H1 (cell line): Measurements from ENCODE around the gene ADRA2B. TPM values are rescaled to one million over a fixed set of nuclear protein-coding genes. Genes with fewer than 3 reads are reported as not detected.
A peak's percentile ranks its signal among the peaks of the same experiment; 100 is the strongest.

Experiments used
- CTCF ChIA-PET: fragments of 300-600 bp; sonication (Branson Sonifier 250); formaldehyde crosslinking; loops from one replicate; lab custom pipeline; 2021; ENCODE audit not compliant: partially characterized antibody; lab: Charles Lee
- POLR2A ChIA-PET: fragments of 300-600 bp; sonication (Branson Sonifier 250); formaldehyde crosslinking; loops from one replicate; lab custom pipeline; 2021; ENCODE audit warnings: inconsistent platforms; ENCODE audit not compliant: partially characterized antibody; lab: Charles Lee
- DNase-seq, 2 experiments: peaks; one replicate each; pipeline versions ENCODE4 v3.0.0 to v3.0.0-alpha.2; 2010 to 2022; ENCODE audit warnings: low spot score in 2 of 2, low read depth in 1 of 2, mixed read lengths in 1 of 2
- FAIRE-seq: peaks from 2 replicates; lab custom pipeline; 2011; peaks lifted over from hg19 to GRCh38; lab: Jason Lieb, UNC
- H2AFZ ChIP-seq: 2 replicates; pipeline ENCODE4 v1.8.1; 2012; ENCODE audit warnings: low read length, inconsistent platforms
- H2AK5ac ChIP-seq: 2 replicates; pipeline ENCODE4 v1.6.1; 2013; ENCODE audit warnings: low read depth, low read length
- H2BK120ac ChIP-seq: replicated peaks from 2 replicates; pipeline ENCODE3; 2013; ENCODE audit warnings: low read depth, low read length, inconsistent platforms
- H2BK12ac ChIP-seq: 2 replicates; pipeline ENCODE4 v1.6.1; 2013; ENCODE audit warnings: low read depth, low read length
- H2BK15ac ChIP-seq: 2 replicates; pipeline ENCODE4 v1.6.1; 2013; ENCODE audit warnings: low read length
- H2BK20ac ChIP-seq: 2 replicates; pipeline ENCODE4 v1.6.1; 2013; ENCODE audit warnings: low read length
- H2BK5ac ChIP-seq: 2 replicates; pipeline ENCODE4 v1.6.1; 2013; ENCODE audit warnings: low read depth, low read length
- H3K14ac ChIP-seq: 2 replicates; pipeline ENCODE4 v1.6.1; 2013; ENCODE audit warnings: inconsistent platforms; ENCODE audit not compliant: insufficient read length
- H3K18ac ChIP-seq: 2 replicates; pipeline ENCODE4 v1.6.1; 2013; ENCODE audit warnings: low read length; ENCODE audit errors: extremely low read depth
- H3K23ac ChIP-seq: 2 replicates; pipeline ENCODE4 v1.6.1; 2013; ENCODE audit warnings: inconsistent platforms; ENCODE audit not compliant: insufficient read length
- H3K23me2 ChIP-seq: 2 replicates; pipeline ENCODE4 v1.6.1; 2013; ENCODE audit warnings: low read depth, low read length
- H3K27ac ChIP-seq: 2 replicates; pipeline ENCODE4 v1.6.1; 2011; ENCODE audit warnings: low read depth, low read length, inconsistent platforms
- H3K27me3 ChIP-seq, 4 experiments: replicated peaks in 1 of 4; 1 replicate in 1 of 4; 2 replicates in 3 of 4; pipeline versions ENCODE4 v1.6.1 to v1.8.1; 2011 to 2013; ENCODE audit warnings: low read length in 3 of 4, mild to moderate bottlenecking in 3 of 4, inconsistent platforms in 2 of 4, mixed read lengths in 2 of 4, moderate library complexity in 1 of 4; ENCODE audit not compliant: control insufficient read depth in 3 of 4, insufficient read depth in 3 of 4; ENCODE audit errors: extremely low read depth in 1 of 4
- H3K36me3 ChIP-seq, 4 experiments: 2 replicates each; pipeline versions ENCODE4 v1.6.1 to v1.8.1; 2011 to 2013; ENCODE audit warnings: mild to moderate bottlenecking in 4 of 4, low read length in 3 of 4, moderate library complexity in 2 of 4, control low read depth in 1 of 4, inconsistent platforms in 1 of 4; ENCODE audit not compliant: insufficient read depth in 4 of 4, control insufficient read depth in 2 of 4
- H3K4ac ChIP-seq: replicated peaks from 2 replicates; pipeline ENCODE3; 2013; ENCODE audit warnings: low read length, low read depth, mixed read lengths, inconsistent platforms; ENCODE audit not compliant: insufficient read length
- H3K4me1 ChIP-seq, 4 experiments: replicated peaks in 1 of 4; 1 replicate in 1 of 4; 2 replicates in 3 of 4; pipeline versions ENCODE4 v1.6.1 to v1.8.1; 2011 to 2013; ENCODE audit warnings: low read length in 3 of 4, inconsistent platforms in 2 of 4, mixed read lengths in 1 of 4; ENCODE audit not compliant: insufficient read depth in 4 of 4, control insufficient read depth in 3 of 4
- H3K4me2 ChIP-seq, 2 experiments: 2 replicates each; pipeline versions ENCODE4 v1.6.1 to v1.8.1; 2011 to 2013; ENCODE audit warnings: low read depth in 2 of 2, low read length in 2 of 2, control low read depth in 1 of 2, inconsistent platforms in 1 of 2, mild to moderate bottlenecking in 1 of 2; ENCODE audit not compliant: insufficient read depth in 1 of 2
- H3K4me3 ChIP-seq, 4 experiments: fragments of 200-600, 300-600 bp in 1 of 4; sonication (generic), shearing (Covaris generic), sonication (Bioruptor Twin) in 1 of 4; 2 replicates each; pipeline versions ENCODE4 v1.5.1 to v1.8.1; 2011 to 2016; ENCODE audit warnings: low read length in 4 of 4, low read depth in 3 of 4, control low read depth in 2 of 4, inconsistent platforms in 2 of 4, mild to moderate bottlenecking in 2 of 4, mixed read lengths in 1 of 4, moderate library complexity in 1 of 4; ENCODE audit not compliant: insufficient read depth in 2 of 4; ENCODE audit errors: extremely low read depth in 1 of 4
- H3K56ac ChIP-seq: replicated peaks from 2 replicates; pipeline ENCODE3; 2013; ENCODE audit warnings: low read depth, mild to moderate bottlenecking, mixed read lengths, low read length, inconsistent platforms; ENCODE audit not compliant: insufficient read length
- H3K79me1 ChIP-seq: 2 replicates; pipeline ENCODE4 v1.6.1; 2013; ENCODE audit warnings: low read depth, low read length, control low read depth
- H3K79me2 ChIP-seq, 2 experiments: 2 replicates each; pipeline versions ENCODE4 v1.6.1 to v1.8.1; 2012 to 2013; ENCODE audit warnings: low read length in 2 of 2, mild to moderate bottlenecking in 2 of 2, inconsistent platforms in 1 of 2; ENCODE audit not compliant: insufficient read depth in 2 of 2, control insufficient read depth in 1 of 2
- H3K9ac ChIP-seq, 4 experiments: replicated peaks in 1 of 4; 1 replicate in 1 of 4; 2 replicates in 3 of 4; pipeline versions ENCODE4 v1.6.1 to v1.8.1; 2011 to 2013; ENCODE audit warnings: low read depth in 3 of 4, low read length in 3 of 4, control low read depth in 2 of 4, mild to moderate bottlenecking in 2 of 4, moderate library complexity in 2 of 4, inconsistent platforms in 1 of 4; ENCODE audit errors: extremely low read depth in 1 of 4
- H3K9me3 ChIP-seq, 2 experiments: 2 replicates each; pipeline versions ENCODE4 v1.6.1 to v1.8.1; 2012 to 2013; ENCODE audit warnings: mild to moderate bottlenecking in 2 of 2, moderate library complexity in 2 of 2, control low read depth in 1 of 2, inconsistent platforms in 1 of 2, low read depth in 1 of 2, low read length in 1 of 2, mixed read lengths in 1 of 2; ENCODE audit not compliant: insufficient read depth in 2 of 2
- H4K20me1 ChIP-seq, 2 experiments: replicated peaks in 1 of 2; 2 replicates each; pipeline versions ENCODE3 to v1.8.1; 2011 to 2013; ENCODE audit warnings: inconsistent platforms in 2 of 2, low read length in 2 of 2, mild to moderate bottlenecking in 1 of 2; ENCODE audit not compliant: insufficient read depth in 2 of 2, control insufficient read depth in 1 of 2
- H4K5ac ChIP-seq: 2 replicates; pipeline ENCODE4 v1.6.1; 2013; ENCODE audit warnings: low read length, low read depth, mixed read lengths, inconsistent platforms; ENCODE audit not compliant: insufficient read length
- H4K8ac ChIP-seq: 2 replicates; pipeline ENCODE4 v1.8.0; 2013; ENCODE audit warnings: mild to moderate bottlenecking, moderate library complexity, low read length, inconsistent platforms; ENCODE audit not compliant: insufficient read depth; ENCODE audit errors: extremely low read depth
- H4K91ac ChIP-seq: replicated peaks from 2 replicates; pipeline ENCODE3; 2013; ENCODE audit warnings: low read length, mixed read lengths, inconsistent platforms; ENCODE audit not compliant: insufficient read length
- EZH2 ChIP-seq: fragments of 200-600 bp; sonication (generic); IDR thresholded peaks from 2 replicates; pipeline ENCODE4 v1.7.1; 2012; ENCODE audit warnings: low read depth, mild to moderate bottlenecking, moderate library complexity, low read length, inconsistent platforms; ENCODE audit not compliant: severe bottlenecking
- HDAC2 ChIP-seq, 2 experiments: fragments of 300-600 bp in 1 of 2; sonication (generic) in 1 of 2; IDR thresholded peaks; 2 replicates each; pipeline ENCODE4 v1.6.1; 2011 to 2012; ENCODE audit warnings: low read depth in 2 of 2, low read length in 2 of 2, mild to moderate bottlenecking in 2 of 2, moderate library complexity in 2 of 2, borderline replicate concordance in 1 of 2, inconsistent platforms in 1 of 2
- KDM4A ChIP-seq: IDR thresholded peaks from one replicate; pipeline ENCODE4 v1.7.1; 2012; ENCODE audit warnings: low read depth, mild to moderate bottlenecking, moderate library complexity, low read length, inconsistent platforms; ENCODE audit not compliant: severe bottlenecking
- NANOG ChIP-seq: IDR thresholded peaks from 2 replicates; pipeline ENCODE4 v1.6.1; 2011; ENCODE audit warnings: low read length, low read depth, mild to moderate bottlenecking, inconsistent platforms; ENCODE audit not compliant: insufficient read depth, poor library complexity, severe bottlenecking
- NRF1 ChIP-seq: IDR thresholded peaks from 2 replicates; pipeline ENCODE4 v1.6.1; 2011; ENCODE audit warnings: mild to moderate bottlenecking, low read depth, low read length, improper control_type of control experiment
- POLR2A ChIP-seq, 2 experiments: IDR thresholded peaks; 1 replicate in 1 of 2; 2 replicates in 1 of 2; pipeline ENCODE4 v1.6.1; 2011; ENCODE audit warnings: low read depth in 2 of 2, low read length in 2 of 2, mild to moderate bottlenecking in 2 of 2; ENCODE audit errors: control extremely low read depth in 1 of 2
- RAD21 ChIP-seq, 2 experiments: IDR thresholded peaks in 1 of 2; conservative IDR thresholded peaks in 1 of 2; 2 replicates each; pipeline ENCODE4 v1.6.1; 2011; ENCODE audit warnings: low read depth in 2 of 2, low read length in 2 of 2, improper control_type of control experiment in 1 of 2, inconsistent platforms in 1 of 2, mild to moderate bottlenecking in 1 of 2, moderate library complexity in 1 of 2
- RXRA ChIP-seq: IDR thresholded peaks from 2 replicates; pipeline ENCODE4 v1.6.1; 2011; ENCODE audit warnings: low read depth, mild to moderate bottlenecking, low read length, moderate library complexity; ENCODE audit not compliant: insufficient read depth
- SAP30 ChIP-seq: fragments of 300-600 bp; sonication (generic); IDR thresholded peaks from 2 replicates; pipeline ENCODE4 v1.7.1; 2012; ENCODE audit warnings: low read length, moderate library complexity, mild to moderate bottlenecking, inconsistent platforms; ENCODE audit not compliant: insufficient read depth, insufficient replicate concordance
- SP1 ChIP-seq: IDR thresholded peaks from 2 replicates; pipeline ENCODE4 v1.6.1; 2011; ENCODE audit warnings: low read depth, low read length
- WGBS, 2 experiments: shearing (Covaris generic) in 1 of 2; methylation state at CpG; one replicate each; pipeline versions ENCODE4 v1.1.6 to v1.1.7; 2013 to 2015; ENCODE audit warnings: low lambda C conversion rate in 2 of 2, mixed read lengths in 2 of 2, inconsistent platforms in 1 of 2, low coverage in 1 of 2, missing lambda C conversion rate in 1 of 2; ENCODE audit not compliant: insufficient replicate concordance in 2 of 2, insufficient coverage in 1 of 2, insufficient read length in 1 of 2; ENCODE audit errors: extremely low coverage in 1 of 2, missing lambda C conversion rate in 1 of 2; 5-methylcytosine and 5-hydroxymethylcytosine counted together
- polyA plus RNA-seq, 7 experiments: library from polyadenylated mRNA; depleted of rRNA in 3 of 7; stranded (reverse) in 5 of 7; unstranded in 2 of 7; fragments of >200 nt in 5 of 7; fragments of 200-250 nt in 2 of 7; gene quantifications; 1 replicate in 5 of 7; 2 replicates in 1 of 7; 4 replicates in 1 of 7; pipeline versions ENCODE4 v1.2.1 to v1.2.3, GENCODE V29; 2011 to 2013; ENCODE audit warnings: missing spikeins in 2 of 7, mixed read lengths in 2 of 7
- total RNA-seq: library from RNA; stranded (reverse); fragmentation: NEBNext Ultra II Directional; extraction: Animal tissue kit (Norgen Biotek cat#: 25700); gene quantifications from 2 replicates; pipeline ENCODE4 v1.2.1, GENCODE V29; 2021

The ADRA2B gene
- total and polyA plus RNA-seq, 2 of the 8 experiments (the other 6 are each of a cell fraction or from before 2014, with no cell fraction given) = 5.8 to 6.5 TPM

GRCh38 chr2:96114903-96115581, 1.3 kb downstream of the ADRA2B start:
- peaks cover 0 to 32% (median 25%) of the 10 kb centered on the region in 4 experiments; a peak in 5 of 7 replicates for H3K27me3 ChIP-seq
- H3K9me3 ChIP-seq = peaks cover 0 to 5% of the 10 kb centered on the region in 2 experiments; a peak in 1 of 4 replicates
- no peaks in the 10 kb centered on the region for H4K20me1 ChIP-seq
- no peak overlapping the region for H4K91ac ChIP-seq
- H3K18ac ChIP-seq = no peak overlapping the region
- no peak overlapping the region for H3K14ac ChIP-seq
- no peak overlapping the region; the same call in 1 of the 2 replicates for H2AK5ac ChIP-seq
- ChIA-PET POLR2A (interaction anchor here (1.8 kb wide), 1 partner anchor 122 kb away, joined by 5 read pairs; no protein-coding TSS in a partner anchor), CTCF (interaction anchor here (1.0 to 6.6 kb wide), 7 partner anchors 12 to 229 kb away, joined by 3 to 61 read pairs (median 8); partner anchors contain the start of gene ASTL)
- no peak for FAIRE-seq
- no peak overlapping the region for H3K9ac ChIP-seq
- no peaks in the 10 kb centered on the region for H3K36me3 ChIP-seq
- peak overlapping the region; percentile 39; the same call in 1 of the 2 replicates for H2BK12ac ChIP-seq
- H4K8ac ChIP-seq = no peak overlapping the region
- H3K4me2 ChIP-seq = peak overlapping the region; percentile 74 to 78; a peak in 2 of 4 replicates
- no peak overlapping the region for H3K23ac ChIP-seq
- H2BK15ac ChIP-seq = 0 out of 2 replicates have a peak overlapping the region, but pooled peaks have one; percentile 16
- no peak overlapping the region for H3K27ac ChIP-seq
- no peak overlapping the region for H3K4ac ChIP-seq
- no peak overlapping the region for H2BK20ac ChIP-seq
- no peak overlapping the region for H2BK5ac ChIP-seq
- peaks cover 11% of the 10 kb centered on the region; the same call in 1 of the 2 replicates for H3K23me2 ChIP-seq
- no peak for DNase-seq
- H3K4me1 ChIP-seq = peaks cover 0 to 19% (median 12%) of the 10 kb centered on the region in 4 experiments; a peak in 6 of 7 replicates
- H3K56ac ChIP-seq = no peak overlapping the region
- H2AFZ ChIP-seq = no peak overlapping the region
- no peak overlapping the region for H2BK120ac ChIP-seq
- H3K4me3 ChIP-seq = no peak overlapping the region
- WGBS, 2 experiments = 92% methylated on average over 22 of the region's 24 CpGs; no CpG with 5 or more reads in 1 of the 2 experiments
- H3K79me1 ChIP-seq = no peaks in the 10 kb centered on the region
- no peaks in the 10 kb centered on the region for H3K79me2 ChIP-seq
- H4K5ac ChIP-seq = no peak overlapping the region
- no peak for TF ChIP-seq KDM4A
- TF ChIP-seq NANOG = no peak
- TF ChIP-seq RAD21 (IDR thresholded peaks at IDR 0.05 in 1 of 2, conservative IDR thresholded peaks at IDR 0.05 in 1 of 2; ENCODE audit: low read depth in 2 of 2, low read length in 2 of 2) = no peak
- no peak for TF ChIP-seq EZH2
- TF ChIP-seq NRF1 = no peak
- TF ChIP-seq HDAC2 (IDR thresholded peaks at IDR 0.05; ENCODE audit: borderline replicate concordance in 1 of 2, low read depth in 2 of 2, low read length in 2 of 2) = no peak
- TF ChIP-seq SP1 = no peak
- TF ChIP-seq POLR2A (IDR thresholded peaks at IDR 0.05; ENCODE audit: control extremely low read depth in 1 of 2, low read depth in 2 of 2, low read length in 2 of 2) = no peak
- TF ChIP-seq RXRA = no peak
- no peak for TF ChIP-seq SAP30
